GM21737 (cell line): ENCODE data around the gene SLC2A4RG.

Source experiments
- ATAC-seq: cut with Tn5 transposase; IDR thresholded peaks from one replicate; pipeline ENCODE4 v1.9.1; 2021; ENCODE audit warnings: mild to moderate bottlenecking, moderate library complexity; ENCODE audit not compliant: unreplicated experiment

The SLC2A4RG gene

DNA sequence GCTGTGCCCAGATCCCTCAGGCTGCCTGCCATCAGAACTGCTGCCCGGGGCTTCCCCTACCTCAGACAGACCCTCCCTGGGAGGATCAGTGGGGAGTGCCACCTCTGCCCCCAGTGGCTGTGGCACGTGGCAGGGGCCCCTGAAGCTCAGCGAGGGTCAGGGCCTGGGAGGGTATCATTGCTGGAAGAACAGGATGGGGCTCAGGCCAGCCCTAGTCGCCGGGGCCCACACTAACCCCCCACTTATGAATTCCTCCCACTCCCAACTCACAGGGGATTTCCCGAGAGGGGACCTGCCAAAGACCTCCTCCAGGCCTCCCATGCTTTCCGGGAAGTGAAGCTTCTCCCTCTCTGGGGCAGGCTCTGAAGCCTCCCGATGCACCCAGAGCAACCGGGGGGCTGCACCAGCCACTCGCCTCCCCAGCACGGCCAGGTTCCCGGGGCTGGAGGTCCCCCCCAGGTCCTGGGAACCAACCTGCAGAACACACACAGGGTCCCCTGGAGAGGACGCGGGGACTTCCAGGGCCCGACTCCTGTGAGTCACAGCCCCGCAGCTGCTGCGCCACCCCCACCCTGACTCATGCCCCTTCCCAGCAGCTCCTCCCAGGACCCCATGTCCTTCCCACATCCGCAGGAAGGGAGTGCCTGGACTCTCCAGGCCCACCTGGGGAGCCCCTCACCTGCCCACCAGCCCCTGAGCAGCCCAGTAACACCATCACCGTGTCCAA, 40.7 kb upstream of the SLC2A4RG start:
- ATAC-seq: no peak

DNA sequence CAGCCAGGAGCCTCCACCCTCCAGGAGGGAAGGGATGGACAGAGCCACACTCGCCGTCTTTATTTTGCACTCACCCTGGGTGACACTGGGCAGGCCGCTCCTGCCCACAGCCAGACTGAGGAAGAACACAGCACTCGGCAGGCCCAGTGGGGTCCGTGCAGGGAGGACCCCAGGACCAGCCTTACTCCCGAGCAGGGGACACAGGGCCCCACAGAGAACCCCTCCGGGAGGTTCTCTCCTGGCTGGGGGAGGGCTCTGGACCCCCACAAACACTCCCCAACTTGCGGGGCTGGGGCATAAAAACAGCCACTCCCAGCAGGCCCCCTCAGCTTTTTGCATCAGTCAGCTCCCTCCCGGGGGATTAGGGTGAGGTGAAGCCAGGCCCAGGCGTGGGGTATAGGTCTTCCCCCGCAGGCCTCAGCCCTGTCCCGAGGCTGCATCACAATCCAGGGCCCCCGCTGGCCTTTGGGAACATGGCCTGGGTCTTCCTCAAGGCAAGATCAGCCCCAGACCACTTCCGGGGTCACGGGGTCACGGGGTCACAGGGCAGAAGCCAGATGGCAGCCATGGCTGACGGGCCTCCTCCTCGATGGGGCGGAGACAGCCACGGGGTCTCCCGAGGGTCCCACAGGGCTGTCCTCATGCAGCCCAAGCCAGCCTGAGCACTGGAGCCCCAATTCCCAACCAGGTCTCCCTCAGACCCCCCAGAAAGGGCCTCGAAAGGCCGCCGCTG, 39.9 kb upstream of the SLC2A4RG start:
- no peak for ATAC-seq

DNA sequence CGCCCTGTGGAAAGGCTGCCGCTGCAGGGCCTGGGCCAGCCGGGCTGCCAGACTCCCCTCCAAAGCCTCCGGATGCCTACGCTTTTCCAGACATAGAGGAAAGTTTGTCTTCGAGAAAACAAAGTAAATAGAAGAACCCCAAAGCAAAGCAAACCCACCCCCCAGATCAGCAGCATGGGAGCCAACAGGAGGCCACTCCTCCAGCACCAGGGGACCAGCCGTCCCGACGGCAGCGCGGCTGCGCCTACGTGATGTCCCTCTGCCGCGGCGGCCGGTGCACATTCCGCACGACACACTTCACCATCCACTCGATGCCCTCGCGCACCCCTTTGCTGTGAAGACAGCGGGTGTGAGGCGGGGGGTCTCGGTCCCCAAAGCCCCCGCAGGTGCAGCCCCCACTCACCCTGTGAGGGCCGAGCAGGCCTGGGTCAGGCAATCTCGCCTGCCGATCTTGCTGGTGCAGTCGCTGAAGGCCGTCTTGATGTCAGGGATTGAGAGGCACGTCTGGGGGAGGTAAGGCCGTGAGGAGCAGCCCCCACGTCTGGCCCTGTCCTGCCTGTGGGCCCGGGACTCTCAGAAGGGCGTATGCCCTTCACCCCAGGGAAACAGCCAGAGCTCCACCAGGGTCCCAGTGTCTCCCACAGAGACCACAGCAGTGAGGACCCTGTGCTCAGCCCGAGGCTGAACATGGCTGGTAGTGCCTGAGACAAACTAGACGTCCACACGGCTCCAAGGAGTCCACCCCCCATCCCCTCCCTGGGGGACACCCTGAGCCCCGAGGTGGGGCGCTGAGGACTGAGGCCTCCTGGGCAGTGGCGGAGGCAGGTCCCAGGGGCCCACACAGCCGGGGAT, 39.2 kb upstream of the SLC2A4RG start:
- no peak for ATAC-seq

DNA sequence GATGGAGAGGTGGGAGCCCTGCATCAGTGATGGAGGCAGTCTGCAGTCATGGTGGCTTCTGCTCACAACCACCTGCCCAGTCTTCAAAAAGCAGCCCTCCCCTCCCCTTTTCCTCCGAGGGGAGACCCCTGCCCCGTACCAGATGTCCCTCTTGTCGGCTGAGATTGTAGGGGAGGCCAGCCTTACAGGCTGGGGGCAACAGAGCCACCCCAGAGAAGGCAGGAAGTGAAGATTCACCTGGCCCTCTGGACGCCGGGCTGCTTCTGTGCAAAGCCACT, 38.6 kb upstream of the SLC2A4RG start:
- ATAC-seq: no peak

DNA sequence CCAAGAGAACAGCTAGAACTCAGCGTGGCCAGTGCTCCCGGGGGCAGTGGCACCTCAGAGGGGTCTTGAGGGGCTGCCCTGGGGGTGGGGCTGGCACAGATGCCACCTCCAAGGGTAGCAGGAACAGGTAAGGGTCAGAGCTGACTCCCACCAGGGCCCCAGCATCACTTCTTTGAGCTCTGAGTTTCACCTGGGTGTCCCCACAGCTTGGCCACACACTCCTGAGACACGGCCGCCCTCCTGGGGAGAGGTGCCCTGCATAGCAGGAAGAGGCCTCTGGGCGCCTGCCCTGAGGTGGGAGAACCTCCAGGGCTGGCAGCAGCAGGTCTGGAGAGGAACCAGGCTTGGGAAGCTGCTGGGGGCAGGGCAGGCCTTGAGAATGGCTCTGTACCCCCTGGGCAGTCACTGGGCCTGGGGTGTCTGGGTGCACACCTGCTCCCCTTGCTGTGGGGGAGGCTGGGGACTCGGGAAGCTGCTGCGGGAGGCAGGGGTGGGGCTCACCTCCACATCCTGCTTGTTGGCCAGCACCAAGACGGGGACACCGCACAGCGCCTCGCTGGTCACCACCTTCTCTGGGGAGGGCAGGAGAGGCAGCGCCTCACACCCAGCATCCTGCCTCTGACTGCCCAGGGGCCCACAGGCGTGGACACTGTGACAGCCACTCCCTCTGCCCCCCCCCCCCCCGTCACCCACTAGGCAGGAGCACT, 38.1 kb upstream of the SLC2A4RG start:
- no peak for ATAC-seq

DNA sequence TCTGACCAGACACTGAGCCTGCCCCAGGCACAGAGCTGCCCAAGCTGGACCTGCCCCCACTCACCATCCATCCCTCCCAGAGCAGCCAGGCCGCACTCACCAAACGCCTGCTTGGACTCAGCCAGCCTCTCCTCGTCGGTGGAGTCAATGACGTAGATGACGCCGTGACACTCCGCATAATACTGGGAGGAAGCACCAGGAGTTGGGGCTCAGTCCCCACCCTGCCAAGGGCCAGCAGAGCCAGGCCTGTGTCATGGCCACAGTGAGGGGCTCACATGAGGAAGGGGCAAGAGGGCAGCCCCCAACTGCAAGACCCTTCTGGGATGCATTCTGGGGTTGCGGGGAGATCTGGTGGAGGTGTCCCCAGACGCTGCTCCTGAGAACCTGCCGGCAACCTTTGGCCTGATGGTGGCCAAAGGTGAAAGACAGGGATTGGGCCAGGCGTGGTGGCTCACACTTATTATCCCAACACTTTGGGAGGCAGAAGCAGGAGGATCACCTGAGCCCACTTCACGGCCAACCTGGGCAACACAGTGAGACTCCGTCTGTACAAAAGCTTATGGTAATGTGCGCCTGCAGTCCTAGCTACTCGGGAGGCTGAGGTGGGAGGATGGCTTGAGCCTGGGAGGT, 37.4 kb upstream of the SLC2A4RG start:
- no peak for ATAC-seq

DNA sequence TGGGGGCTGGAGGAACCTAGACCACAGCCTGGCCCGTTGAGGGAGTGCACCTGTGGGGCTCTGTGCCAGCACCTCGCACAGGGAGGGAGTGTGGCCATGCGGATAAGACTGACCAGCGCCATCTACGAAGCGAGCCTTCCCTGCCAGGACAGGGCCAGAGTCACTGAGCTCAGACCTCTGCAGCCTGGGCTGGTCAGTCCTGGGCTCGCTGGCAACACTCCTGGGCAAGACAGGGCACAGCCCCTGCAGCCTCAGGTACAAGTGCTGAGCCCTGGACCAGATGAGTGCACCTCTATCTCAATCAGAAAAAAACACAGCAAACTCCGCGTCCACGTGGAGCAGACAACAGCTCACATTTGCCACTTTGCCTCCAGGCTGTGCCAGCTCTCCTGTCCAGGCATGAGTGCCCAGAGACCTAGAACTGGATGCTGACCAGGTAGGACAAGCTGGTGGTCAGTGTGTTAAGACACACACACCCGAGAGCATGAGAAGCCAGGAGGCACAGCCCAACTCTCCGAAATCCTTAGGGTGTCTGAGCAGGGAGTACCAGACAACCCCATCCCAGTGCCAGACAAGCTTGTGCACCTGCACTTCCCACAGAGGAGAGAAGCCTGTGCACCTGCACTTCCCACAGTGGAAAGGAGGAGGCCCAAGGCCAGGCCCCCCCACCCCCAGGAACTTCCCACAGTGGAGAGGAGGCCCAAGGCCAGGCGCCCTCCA, 36.7 kb upstream of the SLC2A4RG start:
- ATAC-seq: no peak

DNA sequence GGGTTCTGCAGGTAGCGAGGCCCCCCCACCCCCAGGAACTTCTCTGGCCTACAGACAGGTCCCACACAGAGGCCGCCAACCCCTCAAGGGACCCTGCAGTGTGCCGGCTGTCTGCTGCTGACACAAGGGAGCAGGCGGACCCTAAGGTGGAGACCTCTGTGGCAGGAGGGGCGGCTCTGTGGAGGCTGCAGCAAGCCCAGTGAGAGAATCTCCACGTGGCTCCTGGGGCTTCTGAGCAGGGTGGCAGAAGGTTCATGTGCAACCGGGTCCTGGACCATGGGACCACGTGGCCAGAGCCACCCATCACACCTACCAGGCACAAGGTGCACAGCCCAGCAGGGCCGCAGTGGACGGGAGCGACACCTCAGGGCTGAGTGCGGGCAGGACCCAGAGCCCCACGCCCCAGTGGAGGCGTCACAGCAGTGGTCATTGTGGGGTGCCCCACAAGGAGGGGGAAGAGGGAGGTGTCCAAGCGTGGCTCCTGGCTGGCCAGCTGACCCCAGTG, 36.1 kb upstream of the SLC2A4RG start:
- no peak for ATAC-seq

DNA sequence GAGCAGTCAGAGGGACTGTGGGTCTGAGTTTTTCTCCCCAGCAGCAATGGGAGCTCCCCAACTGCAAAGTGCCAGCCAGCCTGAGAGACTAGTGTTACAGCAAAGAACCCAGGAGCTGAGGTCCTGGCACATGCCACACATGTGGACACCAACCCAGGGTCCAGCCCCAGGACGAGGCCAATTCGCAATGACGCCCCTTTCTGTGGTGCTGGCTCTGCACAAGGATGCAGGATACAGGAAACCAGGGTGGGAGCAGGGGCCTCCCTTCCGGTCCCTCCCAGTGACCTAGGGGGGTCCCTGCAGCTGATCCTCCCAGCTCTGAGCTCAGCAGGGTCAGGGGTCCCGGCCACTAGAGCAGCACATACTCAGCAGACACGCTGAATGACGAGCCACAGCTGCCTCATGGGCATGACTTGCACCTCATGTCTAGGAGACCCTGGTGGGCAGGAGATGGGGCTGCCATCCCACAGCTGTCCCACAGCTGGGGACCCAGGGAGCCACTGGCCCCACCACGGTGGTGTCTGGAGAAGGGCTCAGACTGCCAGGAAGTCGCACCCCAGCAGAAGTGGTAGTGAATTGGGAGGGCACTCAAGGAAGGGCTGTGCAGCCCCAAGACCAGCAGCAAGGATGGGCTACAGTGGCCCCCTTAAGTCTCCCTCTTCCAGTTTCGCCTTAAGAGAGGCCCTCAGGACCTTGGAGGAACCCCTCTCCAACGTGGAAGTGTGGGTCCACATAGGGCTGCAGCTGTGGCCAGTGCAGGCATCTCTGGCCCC, 35.4 kb upstream of the SLC2A4RG start:
- no peak for ATAC-seq

DNA sequence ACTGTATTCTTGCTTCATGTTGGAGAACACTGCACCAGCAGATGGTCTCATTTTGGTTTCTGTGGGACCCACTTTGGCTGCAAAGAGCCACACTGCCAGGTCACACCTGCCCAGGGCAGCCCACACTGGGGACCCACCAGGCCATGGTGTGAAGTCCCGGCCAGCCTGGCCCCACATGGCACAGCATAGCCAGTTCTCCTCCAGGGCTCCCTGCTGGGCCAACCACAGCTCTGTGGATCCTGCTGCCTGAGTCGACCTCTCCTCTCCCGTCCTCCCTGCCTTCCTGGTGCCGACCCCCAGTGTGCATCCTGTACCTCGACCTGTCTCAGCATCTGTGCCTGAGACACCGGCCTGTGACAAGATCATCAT, 34.8 kb upstream of the SLC2A4RG start:
- ATAC-seq: no peak

DNA sequence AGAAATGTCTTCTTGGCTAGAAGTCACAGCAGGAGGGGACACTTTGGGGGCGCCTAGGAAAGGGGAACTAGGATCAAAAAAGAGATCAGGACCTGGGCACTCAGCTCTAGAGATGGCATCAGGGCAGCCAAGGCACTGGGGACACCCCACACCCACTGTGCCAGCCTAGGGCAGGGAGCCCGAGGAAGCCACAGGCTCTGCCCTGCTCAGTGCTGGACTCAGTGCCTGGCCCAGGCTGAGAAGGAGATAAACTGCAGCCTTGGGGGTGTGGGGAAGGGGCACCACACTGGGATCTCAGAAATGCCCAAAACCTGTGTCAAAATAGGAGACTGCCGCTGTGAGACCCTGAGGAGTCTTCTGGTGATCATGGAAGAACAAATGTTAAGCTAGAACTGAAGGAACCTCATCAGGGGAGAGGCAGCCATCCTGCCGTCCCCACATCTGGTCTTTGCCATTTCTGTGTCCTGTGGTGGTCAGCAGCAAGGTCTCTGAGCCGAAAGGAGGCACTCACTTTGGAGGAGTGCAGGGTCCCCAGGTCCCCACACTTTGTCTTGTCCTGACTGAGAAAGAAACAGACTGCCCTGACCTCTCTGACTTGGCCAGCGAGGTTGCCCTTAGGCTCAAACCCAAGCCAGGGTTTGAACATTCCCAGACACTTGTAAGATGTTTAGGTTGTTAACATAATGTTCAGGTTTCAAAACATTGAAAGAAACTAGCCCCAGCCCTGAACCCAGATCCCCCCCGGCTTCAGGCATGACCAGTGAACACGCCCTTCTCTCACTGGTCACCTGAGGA, 34.1 kb upstream of the SLC2A4RG start:
- no peak for ATAC-seq

DNA sequence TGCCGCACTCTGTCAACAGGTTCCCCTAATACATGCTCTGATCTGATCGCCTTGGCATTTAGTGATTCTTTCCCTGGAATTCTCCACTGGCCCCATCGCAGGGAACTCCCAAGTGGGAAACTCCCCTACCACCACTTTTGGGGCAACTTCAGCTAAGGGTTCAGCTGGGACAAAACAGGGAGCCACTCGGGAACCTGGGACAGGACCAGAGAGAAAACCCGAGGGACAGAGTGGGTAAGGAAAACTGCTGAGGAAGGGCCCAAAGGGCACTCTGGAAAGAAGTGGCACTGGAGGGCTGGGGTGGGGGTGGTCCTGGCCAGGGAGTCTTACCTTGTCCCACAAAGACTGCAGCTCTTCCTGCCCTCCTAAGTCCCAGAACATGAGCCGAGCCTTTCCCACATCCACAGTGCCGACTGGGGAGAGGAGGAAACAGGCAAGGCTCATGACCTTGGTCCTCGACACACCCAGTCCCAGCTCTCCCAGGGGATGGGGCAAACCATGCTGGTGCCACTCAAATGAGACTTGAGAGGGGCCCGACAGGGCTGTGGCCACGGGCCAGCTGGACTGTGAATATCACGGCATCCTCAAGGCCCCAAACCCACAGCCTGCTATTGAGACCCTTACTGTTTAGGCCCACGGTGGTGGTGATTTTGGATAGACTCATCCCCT, 33.4 kb upstream of the SLC2A4RG start:
- no peak for ATAC-seq

DNA sequence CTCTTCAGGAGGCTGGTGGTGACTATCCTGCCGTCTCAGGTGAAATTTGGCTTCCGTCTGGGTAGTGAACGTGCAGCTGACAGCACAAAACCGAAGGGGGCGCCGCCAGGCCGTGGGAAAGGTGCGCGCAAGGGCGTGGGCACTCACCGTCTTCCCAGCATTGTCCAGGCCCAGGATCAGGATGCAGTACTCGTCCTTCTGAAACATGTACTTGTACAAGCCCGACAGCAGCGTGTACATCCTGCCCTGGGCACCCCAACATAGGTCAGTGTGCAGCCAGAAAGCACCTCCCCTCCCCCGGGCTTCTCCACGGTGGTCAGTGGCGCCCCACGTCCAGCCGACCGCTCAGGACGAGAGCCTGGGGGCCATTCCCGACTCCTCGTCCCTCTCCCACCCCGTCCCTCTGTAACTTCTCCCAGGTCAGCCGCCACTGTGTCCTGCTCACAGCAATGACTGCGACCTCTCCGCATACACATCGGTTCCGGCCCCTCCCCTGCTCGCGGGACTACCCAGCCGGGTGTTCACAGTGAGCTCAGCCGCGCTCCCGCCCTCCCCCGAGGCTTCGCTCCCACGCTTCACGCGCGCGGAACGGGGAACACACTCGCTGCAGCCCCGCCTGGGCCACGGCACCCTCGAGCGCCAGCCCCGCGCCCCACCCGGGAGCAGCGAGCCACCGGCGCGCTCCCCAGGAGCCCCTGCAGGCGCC, 32.6 kb upstream of the SLC2A4RG start:
- no peak for ATAC-seq

DNA sequence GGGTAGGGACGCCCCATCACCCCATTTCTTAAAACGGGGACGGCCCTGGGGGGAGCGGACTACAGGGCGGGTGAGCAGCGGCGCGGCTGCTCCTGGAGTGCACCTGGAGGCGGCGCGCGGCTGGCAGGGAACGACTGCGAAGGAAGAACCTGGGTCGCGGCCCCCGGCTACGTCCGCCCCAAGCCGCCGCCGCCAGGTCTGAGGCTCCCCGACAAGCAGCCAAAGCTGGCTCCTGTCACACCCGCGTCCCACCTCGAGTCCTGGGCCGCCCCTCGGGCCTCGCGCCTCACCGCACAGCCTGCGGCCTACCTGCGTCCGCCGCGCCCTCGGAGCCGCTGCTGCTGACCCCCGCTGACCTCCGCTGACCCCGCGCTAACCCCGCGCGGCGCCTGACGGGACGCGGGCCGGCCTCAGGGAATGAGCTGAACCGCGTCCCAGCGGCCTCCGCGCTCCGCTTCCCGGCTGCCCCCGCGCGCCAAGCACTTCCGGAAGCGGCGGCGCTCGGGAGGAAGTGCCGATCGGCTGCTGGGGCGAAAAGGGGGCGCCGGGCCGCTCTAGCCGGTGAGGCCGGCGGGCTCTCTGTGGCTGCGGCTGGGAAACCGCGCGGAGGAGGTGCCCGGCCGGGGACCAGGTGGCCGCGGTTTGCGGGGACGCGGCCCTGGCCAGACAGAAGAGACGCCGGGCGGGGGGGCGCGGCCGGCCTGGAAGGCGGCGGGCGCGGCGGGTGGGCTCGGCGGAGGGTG, 31.8 kb upstream of the SLC2A4RG start, which contains the start of the genes ARFRP1 and ZGPAT:
Gene ARFRP1 (minus strand): TSS at position 419 of the 743 bp plus-strand sequence. CDS start 885 bp downstream, outside the sequence.
Gene ZGPAT (plus strand): TSS at position 482 of the 743 bp plus-strand sequence. CDS start 542 bp downstream, outside the sequence.
- ATAC-seq: peak; percentile 61

DNA sequence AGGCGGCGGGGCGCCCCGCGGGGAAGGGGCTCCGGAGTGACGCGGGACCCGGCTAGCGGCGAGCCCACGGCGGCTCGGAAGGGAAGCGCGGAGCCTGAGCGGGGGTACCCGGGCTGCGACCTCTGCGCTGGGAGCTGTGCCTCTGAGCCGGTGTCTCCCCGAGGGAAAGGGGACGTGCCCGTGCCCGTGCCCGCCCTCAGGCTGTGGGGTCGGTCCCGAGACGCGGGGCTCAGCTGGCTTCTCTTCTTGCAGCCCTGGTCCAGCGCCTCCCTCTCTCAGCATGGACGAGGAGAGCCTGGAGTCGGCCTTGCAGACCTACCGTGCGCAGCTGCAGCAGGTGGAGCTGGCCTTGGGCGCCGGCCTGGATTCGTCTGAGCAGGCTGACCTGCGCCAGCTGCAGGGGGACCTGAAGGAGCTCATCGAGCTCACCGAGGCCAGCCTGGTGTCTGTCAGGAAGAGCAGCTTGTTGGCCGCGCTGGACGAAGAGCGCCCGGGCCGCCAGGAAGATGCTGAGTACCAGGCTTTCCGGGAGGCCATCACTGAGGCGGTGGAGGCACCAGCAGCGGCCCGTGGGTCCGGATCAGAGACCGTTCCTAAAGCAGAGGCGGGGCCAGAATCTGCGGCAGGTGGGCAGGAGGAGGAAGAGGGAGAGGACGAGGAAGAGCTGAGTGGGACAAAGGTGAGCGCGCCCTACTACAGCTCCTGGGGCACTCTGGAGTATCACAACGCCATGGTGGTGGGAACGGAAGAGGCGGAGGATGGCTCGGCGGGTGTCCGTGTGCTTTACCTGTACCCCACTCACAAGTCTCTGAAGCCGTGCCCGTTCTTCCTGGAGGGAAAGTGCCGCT, 31.1 kb upstream of the SLC2A4RG start:
- ATAC-seq: peak; percentile 14
